GM12873 (cell line): Measurements from ENCODE around the gene EPHA7.

Experiments used
- CTCF ChIP-seq: IDR thresholded peaks from 2 replicates; pipeline ENCODE4 v1.5.1; 2012; ENCODE audit warnings: low read depth, mild to moderate bottlenecking, moderate library complexity, low read length, control low read depth; ENCODE audit not compliant: insufficient read depth; ENCODE audit errors: missing control alignments

The EPHA7 gene

GRCh38 chr6:93416571-93417420, 2.6 kb downstream of the EPHA7 start:
- TF ChIP-seq CTCF: no peak

GRCh38 chr6:93413190-93413589, 6.2 kb downstream of the EPHA7 start:
- TF ChIP-seq CTCF: no peak

DNA sequence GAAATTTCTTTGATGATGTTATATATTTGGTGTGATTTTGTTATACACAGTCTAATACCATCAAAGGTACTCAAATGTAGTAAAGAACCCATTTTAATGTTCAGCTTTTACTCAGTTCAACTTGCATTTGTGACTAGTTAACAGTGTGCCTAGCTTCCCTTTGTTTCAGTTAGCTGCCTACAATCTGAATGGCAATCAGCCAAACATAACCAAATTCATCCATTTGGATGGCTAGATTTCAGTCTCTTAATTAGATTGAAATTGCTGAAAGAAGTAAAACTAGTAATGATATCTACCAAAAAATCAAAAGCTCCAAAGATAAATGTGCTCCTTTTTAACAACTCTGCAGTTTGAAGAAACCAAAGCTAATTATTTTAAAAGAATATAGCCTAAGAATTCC, 6.9 kb downstream of the EPHA7 start:
- TF ChIP-seq CTCF: no peak

DNA sequence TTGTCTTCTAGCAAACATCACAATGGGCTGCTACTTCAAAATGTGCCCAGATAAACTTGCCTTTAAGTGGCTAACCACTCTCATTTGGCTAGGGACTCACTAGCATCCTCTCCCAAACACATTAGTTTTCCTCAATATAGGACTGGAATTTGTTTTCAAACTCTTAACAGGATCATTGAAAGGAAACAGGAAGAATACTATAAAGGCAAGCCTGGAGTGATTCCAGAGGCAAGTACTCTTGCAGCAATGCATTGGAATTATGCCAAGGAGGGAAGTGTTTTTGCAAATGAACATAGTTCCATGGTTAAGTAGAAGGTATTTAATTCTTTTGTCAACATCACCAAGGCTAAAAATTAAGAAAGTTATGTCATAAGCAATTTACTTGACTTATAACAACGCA, 12.2 kb downstream of the EPHA7 start:
- no peak for TF ChIP-seq CTCF

DNA sequence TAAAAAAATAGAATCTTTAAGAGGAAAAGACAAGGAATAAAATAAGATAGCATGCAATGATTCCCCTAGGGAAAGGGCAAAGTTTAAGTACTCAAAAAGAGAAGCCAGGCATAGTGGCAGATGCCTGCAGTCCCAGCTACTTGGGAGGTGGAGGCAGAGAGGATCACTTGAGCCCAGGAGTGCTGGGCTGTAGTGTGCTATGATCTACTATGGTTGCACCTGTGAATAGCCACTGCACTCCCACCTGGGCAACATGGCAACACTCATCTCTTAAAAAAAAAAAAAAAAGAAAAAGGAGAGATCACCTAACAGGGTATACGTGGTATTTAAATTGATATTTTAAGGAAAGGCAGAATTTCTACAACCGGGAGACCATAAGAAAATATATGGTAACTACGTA, 16.0 kb downstream of the EPHA7 start:
- no peak for TF ChIP-seq CTCF

DNA sequence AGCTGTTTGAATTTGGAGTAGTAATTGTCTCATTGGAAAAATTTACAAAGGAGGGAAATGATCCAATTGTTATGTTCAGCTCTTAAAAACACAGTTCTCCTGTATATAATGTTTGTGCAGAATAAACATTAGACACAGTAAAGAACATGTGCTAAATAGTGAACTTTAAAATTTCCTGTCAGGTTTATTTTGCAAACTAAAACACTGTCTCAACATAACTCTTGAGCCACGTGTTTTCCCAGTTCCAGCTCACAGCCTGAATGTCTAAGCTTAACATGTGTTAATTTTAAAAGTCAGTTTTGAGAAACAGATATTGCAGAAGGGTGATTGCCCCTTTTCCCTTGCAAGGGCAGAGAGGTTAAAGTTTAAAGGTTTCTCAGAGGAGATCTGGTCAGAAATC, 20.6 kb downstream of the EPHA7 start:
- no peak for TF ChIP-seq CTCF

DNA sequence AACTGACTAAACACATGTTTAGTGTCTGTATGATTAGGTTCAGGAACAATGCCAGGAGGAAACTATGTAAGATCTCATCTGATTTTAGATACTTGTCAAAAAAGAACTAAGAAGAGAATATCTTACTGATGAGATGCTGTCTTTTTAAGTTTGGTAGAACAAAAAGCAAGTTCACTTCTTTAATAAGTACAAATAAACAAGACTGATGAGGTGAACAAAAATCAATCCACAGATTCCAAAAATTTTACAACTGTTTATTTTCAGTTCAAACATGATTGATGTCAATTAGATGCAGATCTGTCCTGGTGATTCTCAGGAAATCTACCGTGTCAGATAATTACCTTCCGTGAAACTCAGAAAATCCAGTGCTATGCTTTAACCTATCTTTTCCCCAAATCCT, 24.9 kb downstream of the EPHA7 start:
- TF ChIP-seq CTCF: no peak
